ENCODE measurements around the gene RNF8. TPM values are rescaled to one million over a fixed set of nuclear protein-coding genes. Genes with fewer than 3 reads are reported as not detected.

RNF8 gene
- total and polyA plus RNA-seq, 9 of the 15 experiments (the other 6 are each of a cell fraction or from before 2014, with no cell fraction given) = 10.6 to 47.0 (median 37.5) TPM

GRCh38 chr6:37432590-37432915 lies 78.8 kb downstream of the RNF8 start (continued):
- TF ChIP-seq FOXP4 (CRISPR knock-in tag; IDR thresholded peaks at IDR 0.05; ENCODE audit: borderline replicate concordance) (no peak), FOXP1 (CRISPR knock-in tag; IDR thresholded peaks at IDR 0.05) (0 out of 2 replicates have a peak, but pooled peaks have one; percentile 34), GATAD2B (IDR thresholded peaks at IDR 0.05; ENCODE audit: borderline replicate concordance) (no peak), CREB5 (CRISPR knock-in tag; IDR thresholded peaks at IDR 0.05) (no peak), MEIS2 (IDR thresholded peaks at IDR 0.05; ENCODE audit: partially characterized antibody) (no peak), NR2F6 (CRISPR knock-in tag; IDR thresholded peaks at IDR 0.05) (no peak), FOXA3 (CRISPR knock-in tag; conservative IDR thresholded peaks at IDR 0.05 in 1 of 2, IDR thresholded peaks at IDR 0.05 in 1 of 2) (0 out of 4 replicates have a peak, but pooled peaks of 1 of the 2 experiments have one; percentile 15), IRF1 (CRISPR knock-in tag; IDR thresholded peaks at IDR 0.05; ENCODE audit: borderline replicate concordance) (no peak), SETDB1 (IDR thresholded peaks at IDR 0.05; ENCODE audit: low read length) (no peak), ZFPM2 (CRISPR knock-in tag; IDR thresholded peaks at IDR 0.05) (no peak), ZNF232 (CRISPR knock-in tag; IDR thresholded peaks at IDR 0.05) (no peak), RBBP5 (IDR thresholded peaks at IDR 0.05; ENCODE audit: borderline replicate concordance, insufficient read depth, low read length, poor library complexity, severe bottlenecking) (no peak), TFE3 (CRISPR knock-in tag; IDR thresholded peaks at IDR 0.05) (no peak), ZBED1 (IDR thresholded peaks at IDR 0.05) (no peak)
